GM23248 (cell line): ENCODE results near the gene C2CD2. TPM values are rescaled to one million over a fixed set of nuclear protein-coding genes. Genes with fewer than 3 reads are reported as not detected.

Experiments used
- DNase-seq: peaks from one replicate; pipeline ENCODE4 v3.0.0-alpha.2; 2015
- H2AFZ ChIP-seq: fragments of 200-600 bp; sonication (generic); 2 replicates; pipeline ENCODE4 v1.6.1; 2016; ENCODE audit warnings: antibody characterized with exemption
- H3F3A ChIP-seq: fragments of 200-600 bp; sonication (generic); 2 replicates; pipeline ENCODE4 v1.6.1; 2016; ENCODE audit warnings: mild to moderate bottlenecking, antibody characterized with exemption, mixed run types; ENCODE audit not compliant: insufficient read depth
- H3K27ac ChIP-seq: fragments of 200-600 bp; sonication (generic); 2 replicates; pipeline ENCODE4 v1.5.1; 2016; ENCODE audit warnings: mild to moderate bottlenecking
- H3K27me3 ChIP-seq: fragments of 200-600 bp; sonication (generic); replicated peaks from 2 replicates; pipeline ENCODE4 v1.6.1; 2016; ENCODE audit warnings: mild to moderate bottlenecking; ENCODE audit not compliant: insufficient read depth
- H3K36me3 ChIP-seq: fragments of 200-600 bp; sonication (generic); 2 replicates; pipeline ENCODE4 v1.6.1; 2016; ENCODE audit warnings: low read depth, mild to moderate bottlenecking
- H3K4me1 ChIP-seq: fragments of 200-600 bp; sonication (generic); 2 replicates; pipeline ENCODE4 v1.6.1; 2016; ENCODE audit warnings: mild to moderate bottlenecking; ENCODE audit not compliant: insufficient read depth
- H3K4me2 ChIP-seq: fragments of 200-600 bp; sonication (generic); one replicate; pipeline ENCODE4 v1.6.1; 2016; ENCODE audit warnings: mild to moderate bottlenecking; ENCODE audit not compliant: unreplicated experiment
- H3K4me3 ChIP-seq: fragments of 200-600 bp; sonication (generic); 2 replicates; pipeline ENCODE4 v1.5.1; 2016; ENCODE audit warnings: mild to moderate bottlenecking
- H3K79me2 ChIP-seq: fragments of 200-600 bp; sonication (generic); 2 replicates; pipeline ENCODE4 v1.6.1; 2016; ENCODE audit warnings: mild to moderate bottlenecking; ENCODE audit not compliant: insufficient read depth
- H3K9ac ChIP-seq: fragments of 200-600 bp; sonication (generic); 2 replicates; pipeline ENCODE4 v1.6.1; 2016; ENCODE audit warnings: mild to moderate bottlenecking
- H3K9me2 ChIP-seq: fragments of 200-600 bp; sonication (generic); 2 replicates; pipeline ENCODE4 v1.6.1; 2016; ENCODE audit warnings: mixed run types, mild to moderate bottlenecking, moderate library complexity; ENCODE audit not compliant: insufficient read depth
- H3K9me3 ChIP-seq: fragments of 200-600 bp; sonication (generic); one replicate; pipeline ENCODE4 v1.6.1; 2017; ENCODE audit warnings: low read depth
- H4K20me1 ChIP-seq: fragments of 200-600 bp; sonication (generic); 2 replicates; pipeline ENCODE4 v1.6.0; 2016; ENCODE audit not compliant: insufficient read depth
- EZH2 ChIP-seq: fragments of 200-600 bp; sonication (generic); IDR thresholded peaks from 2 replicates; pipeline ENCODE4 v1.6.1; 2018; ENCODE audit warnings: antibody characterized with exemption, mild to moderate bottlenecking; ENCODE audit not compliant: insufficient read depth, poor library complexity, severe bottlenecking
- EZH2phosphoT487 ChIP-seq: fragments of 200-600 bp; sonication (generic); IDR thresholded peaks from 2 replicates; pipeline ENCODE4 v1.6.1; 2018; ENCODE audit warnings: antibody characterized with exemption, moderate library complexity, mild to moderate bottlenecking, low read depth; ENCODE audit not compliant: insufficient read depth
- WGBS, 2 experiments: methylation state at CpG; one replicate each; pipeline ENCODE4 v1.1.6; 2015 to 2017; ENCODE audit warnings: low lambda C conversion rate in 2 of 2, low coverage in 1 of 2; ENCODE audit errors: missing lambda C conversion rate in 2 of 2; 5-methylcytosine and 5-hydroxymethylcytosine counted together
- in situ Hi-C: fragments of 300-500 bp; cut with MboI; formaldehyde crosslinking; loops from 2 replicates; pipeline ENCODE4 v1.15.0; 2020
- polyA plus RNA-seq: library from polyadenylated mRNA; unstranded; fragments of >200 nt; fragmentation: Nextera tagmentation; extraction: Ambion mirVana; gene quantifications from 2 replicates; pipeline ENCODE4 v1.2.1, GENCODE V29; 2016
- total RNA-seq: library from RNA; depleted of rRNA; stranded (reverse); fragments of >200 nt; shearing (Covaris generic); gene quantifications from 2 replicates; pipeline ENCODE4 v1.2.3, GENCODE V29; 2014

Gene C2CD2
- total and polyA plus RNA-seq, 2 experiments from 2014 or later: 7.6 to 12.2 TPM

- Histone ChIP-seq H3K27me3 (no peaks in the 10 kb centered on the region), H2AFZ (no peak overlapping the region), H3K4me1 (no peaks in the 10 kb centered on the region), H3F3A (no peaks in the 10 kb centered on the region), H3K79me2 (no peaks in the 10 kb centered on the region), H3K36me3 (peaks cover 3% of the 10 kb centered on the region; the same call in 1 of the 2 replicates), H3K4me2 (no peak overlapping the region), H4K20me1 (no peaks in the 10 kb centered on the region), H3K9ac (no peak overlapping the region), H3K9me2 (no peaks in the 10 kb centered on the region), H3K9me3 (no peaks in the 10 kb centered on the region), H3K4me3 (no peak overlapping the region), H3K27ac (no peak overlapping the region)
- 94 to 98% methylated on average over 3 of the region's 3 CpGs for WGBS, 2 experiments
- in situ Hi-C loops: no loop called here
- no peak for DNase-seq
- TF ChIP-seq EZH2phosphoT487 (no peak), EZH2 (no peak)
These were observed 52.0 kb downstream of the C2CD2 start for GRCh38 chr21:41901782-41902181.

GRCh38 chr21:41901099-41901498 lies 52.7 kb downstream of the C2CD2 start:
- H3K9ac ChIP-seq: no peak overlapping the region
- H3K79me2 ChIP-seq: no peaks in the 10 kb centered on the region
- H4K20me1 ChIP-seq: no peaks in the 10 kb centered on the region
- no peak for DNase-seq
- H3K27ac ChIP-seq: no peak overlapping the region
- H3K4me1 ChIP-seq: no peaks in the 10 kb centered on the region
- no peak overlapping the region for H3K4me2 ChIP-seq
- H3F3A ChIP-seq: no peaks in the 10 kb centered on the region
- no peaks in the 10 kb centered on the region for H3K9me3 ChIP-seq
- H3K9me2 ChIP-seq: no peaks in the 10 kb centered on the region
- no peak overlapping the region for H2AFZ ChIP-seq
- no peaks in the 10 kb centered on the region for H3K27me3 ChIP-seq
- TF ChIP-seq EZH2phosphoT487 (no peak), EZH2 (no peak)
- H3K4me3 ChIP-seq: no peak overlapping the region
- in situ Hi-C loops: no loop called here
- WGBS, 2 experiments: 95 to 99% methylated on average over 12 of the region's 12 CpGs
- peaks cover 3% of the 10 kb centered on the region; the same call in 1 of the 2 replicates for H3K36me3 ChIP-seq

GRCh38 chr21:41900401-41900800 lies 53.4 kb downstream of the C2CD2 start:
- no peak overlapping the region for H3K4me2 ChIP-seq
- H3K4me3 ChIP-seq: no peak overlapping the region
- H2AFZ ChIP-seq: no peak overlapping the region
- H3K79me2 ChIP-seq: no peaks in the 10 kb centered on the region
- no peaks in the 10 kb centered on the region for H3K4me1 ChIP-seq
- no peaks in the 10 kb centered on the region for H4K20me1 ChIP-seq
- no peaks in the 10 kb centered on the region for H3K27me3 ChIP-seq
- DNase-seq: no peak
- H3F3A ChIP-seq: no peaks in the 10 kb centered on the region
- no peak overlapping the region for H3K9ac ChIP-seq
- TF ChIP-seq EZH2phosphoT487 (no peak), EZH2 (no peak)
- no peaks in the 10 kb centered on the region for H3K9me2 ChIP-seq
- in situ Hi-C loops: no loop called here
- H3K27ac ChIP-seq: no peak overlapping the region
- peaks cover 1% of the 10 kb centered on the region; the same call in 1 of the 2 replicates for H3K36me3 ChIP-seq
- no peaks in the 10 kb centered on the region for H3K9me3 ChIP-seq
- WGBS, 2 experiments: 89 to 92% methylated on average over 6 of the region's 6 CpGs

GRCh38 chr21:41899426-41900202 lies 54.2 kb downstream of the C2CD2 start:
- Histone ChIP-seq H3K27me3 (no peaks in the 10 kb centered on the region), H2AFZ (no peak overlapping the region), H3K9me3 (no peaks in the 10 kb centered on the region), H3K79me2 (no peaks in the 10 kb centered on the region), H4K20me1 (no peaks in the 10 kb centered on the region), H3K4me1 (no peaks in the 10 kb centered on the region), H3K27ac (no peak overlapping the region), H3F3A (no peaks in the 10 kb centered on the region), H3K9me2 (no peaks in the 10 kb centered on the region), H3K4me3 (no peak overlapping the region), H3K9ac (no peak overlapping the region), H3K36me3 (no peaks in the 10 kb centered on the region; the same call in 1 of the 2 replicates), H3K4me2 (no peak overlapping the region)
- no peak for TF ChIP-seq EZH2phosphoT487
- no peak for TF ChIP-seq EZH2
- 86 to 89% methylated on average over 20 to 25 of the region's 25 CpGs for WGBS, 2 experiments
- no peak for DNase-seq
- in situ Hi-C loops: no loop called here
